ENCODE measurements around the gene MTUS2.

DNA sequence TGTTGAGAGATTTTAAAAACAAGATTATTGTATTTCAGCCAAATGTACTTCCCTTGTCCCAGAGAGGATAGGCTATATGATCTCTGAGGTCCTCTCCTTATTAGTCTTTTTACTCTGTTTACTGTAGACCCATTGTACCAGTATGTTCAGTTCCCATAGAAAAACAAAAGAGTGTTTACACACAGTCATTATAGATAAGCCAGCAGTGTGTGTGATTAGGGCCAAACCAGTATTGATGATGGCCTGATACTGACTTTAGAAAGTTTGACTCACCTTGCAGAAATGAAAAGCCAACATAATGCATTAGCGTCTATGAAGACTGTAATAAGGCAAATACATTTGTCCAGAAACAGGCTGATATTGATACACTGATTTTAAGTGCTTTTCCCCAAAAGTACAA, 6.2 kb downstream of the MTUS2 start:
- TF ChIP-seq, protein P1, sequence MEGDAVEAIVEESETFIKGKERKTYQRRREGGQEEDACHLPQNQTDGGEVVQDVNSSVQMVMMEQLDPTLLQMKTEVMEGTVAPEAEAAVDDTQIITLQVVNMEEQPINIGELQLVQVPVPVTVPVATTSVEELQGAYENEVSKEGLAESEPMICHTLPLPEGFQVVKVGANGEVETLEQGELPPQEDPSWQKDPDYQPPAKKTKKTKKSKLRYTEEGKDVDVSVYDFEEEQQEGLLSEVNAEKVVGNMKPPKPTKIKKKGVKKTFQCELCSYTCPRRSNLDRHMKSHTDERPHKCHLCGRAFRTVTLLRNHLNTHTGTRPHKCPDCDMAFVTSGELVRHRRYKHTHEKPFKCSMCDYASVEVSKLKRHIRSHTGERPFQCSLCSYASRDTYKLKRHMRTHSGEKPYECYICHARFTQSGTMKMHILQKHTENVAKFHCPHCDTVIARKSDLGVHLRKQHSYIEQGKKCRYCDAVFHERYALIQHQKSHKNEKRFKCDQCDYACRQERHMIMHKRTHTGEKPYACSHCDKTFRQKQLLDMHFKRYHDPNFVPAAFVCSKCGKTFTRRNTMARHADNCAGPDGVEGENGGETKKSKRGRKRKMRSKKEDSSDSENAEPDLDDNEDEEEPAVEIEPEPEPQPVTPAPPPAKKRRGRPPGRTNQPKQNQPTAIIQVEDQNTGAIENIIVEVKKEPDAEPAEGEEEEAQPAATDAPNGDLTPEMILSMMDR (conservative IDR thresholded peaks at IDR 0.05; ENCODE audit: low read length): no peak
- no peak for TF ChIP-seq EZH2phosphoT487 (IDR thresholded peaks at IDR 0.05; ENCODE audit: borderline replicate concordance)
